ENCODE measurements around the gene MADCAM1.

MADCAM1 gene

DNA sequence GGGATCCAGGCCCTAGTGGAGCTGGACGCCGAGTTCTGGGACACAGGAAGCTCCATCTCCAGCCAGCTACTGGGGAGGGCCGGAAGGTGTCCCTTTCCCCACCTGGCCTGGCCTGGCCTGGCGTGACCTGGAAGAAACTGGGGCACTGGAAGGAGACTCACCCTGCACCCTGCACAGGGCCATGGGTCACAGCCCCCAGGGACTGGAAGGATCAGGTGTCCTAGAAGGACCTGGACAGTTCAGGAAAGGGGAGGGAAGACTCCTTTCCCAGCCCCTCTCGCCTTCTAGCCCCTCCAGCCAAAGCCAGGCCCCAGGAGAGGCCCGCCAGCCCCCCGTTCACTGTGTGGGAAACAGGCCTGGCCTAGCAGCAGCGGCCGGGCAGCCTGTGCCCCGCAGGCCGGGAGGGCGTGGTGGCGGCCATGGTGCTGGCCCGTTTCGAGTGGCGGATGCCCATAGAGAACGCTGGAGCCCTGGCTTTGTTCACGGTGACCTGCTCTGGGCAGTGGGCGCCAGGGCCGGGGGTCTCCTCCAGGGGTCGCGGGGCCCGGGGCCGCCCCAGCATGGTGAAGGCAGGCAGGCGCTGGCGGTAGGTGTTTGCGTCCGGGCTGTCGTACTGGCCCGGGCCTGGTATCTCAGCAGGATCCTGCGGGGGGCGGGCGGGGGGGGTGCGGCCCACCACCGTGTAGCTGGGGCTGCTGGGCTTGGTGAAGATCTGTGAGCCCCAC lies 32.6 kb upstream of the MADCAM1 start:
- H2AK5ac ChIP-seq (ENCODE audit: low read length) = no peak overlapping the region
- no peaks in the 10 kb centered on the region for H3K79me2 ChIP-seq (ENCODE audit: control insufficient read depth, insufficient read depth, low read length)
- H3K23ac ChIP-seq (ENCODE audit: low read length) = no peak overlapping the region
- H3K4me2 ChIP-seq (ENCODE audit: low read length) = no peak overlapping the region
- H3K18ac ChIP-seq (ENCODE audit: low read length) = no peak overlapping the region
- no peak overlapping the region for H3K4me3 ChIP-seq (ENCODE audit: low read length)
- H4K5ac ChIP-seq (ENCODE audit: low read length) = no peak overlapping the region
- no CpG with 5 or more reads among the region's 35 CpGs for WGBS (ENCODE audit: extremely low coverage, insufficient coverage, low lambda C conversion rate)
- no peaks in the 10 kb centered on the region for H3K4me1 ChIP-seq (ENCODE audit: control insufficient read depth, low read depth, low read length)
- H3K36me3 ChIP-seq (ENCODE audit: control insufficient read depth, insufficient read depth, low read length) = no peaks in the 10 kb centered on the region
- H3K27me3 ChIP-seq (ENCODE audit: insufficient read depth, low read length, poor library complexity) = peaks cover 3% of the 10 kb centered on the region
- H2BK5ac ChIP-seq (ENCODE audit: low read length) = no peak overlapping the region
- DNase-seq = no peak
- no peak overlapping the region for H2BK15ac ChIP-seq (replicated peaks; ENCODE audit: low read depth)
- no peak overlapping the region for H3K27ac ChIP-seq (ENCODE audit: low read depth, low read length)
- no peak overlapping the region for H3K4ac ChIP-seq (ENCODE audit: low read depth, low read length)
- no peak overlapping the region for H3K56ac ChIP-seq (ENCODE audit: low read length)
- H3K79me1 ChIP-seq (ENCODE audit: low read length) = no peaks in the 10 kb centered on the region
- no peak overlapping the region for H4K8ac ChIP-seq (ENCODE audit: low read depth, low read length)
- H2BK120ac ChIP-seq (ENCODE audit: low read depth, low read length) = no peak overlapping the region
- no peak overlapping the region for H3K9ac ChIP-seq (ENCODE audit: low read length)

- H3K27ac ChIP-seq (ENCODE audit: low read depth, low read length) = no peak overlapping the region
- H3K4ac ChIP-seq (ENCODE audit: low read depth, low read length) = no peak overlapping the region
- H2BK5ac ChIP-seq (ENCODE audit: low read length) = no peak overlapping the region
- H2BK120ac ChIP-seq (ENCODE audit: low read depth, low read length) = no peak overlapping the region
- no peak overlapping the region for H3K9ac ChIP-seq (ENCODE audit: low read length)
- no peaks in the 10 kb centered on the region for H3K4me1 ChIP-seq (ENCODE audit: control insufficient read depth, low read depth, low read length)
- H3K4me2 ChIP-seq (ENCODE audit: low read length) = no peak overlapping the region
- H3K4me3 ChIP-seq (ENCODE audit: low read length) = no peak overlapping the region
- no peak overlapping the region for H4K5ac ChIP-seq (ENCODE audit: low read length)
- no peaks in the 10 kb centered on the region for H3K79me1 ChIP-seq (ENCODE audit: low read length)
- no peaks in the 10 kb centered on the region for H3K36me3 ChIP-seq (ENCODE audit: control insufficient read depth, insufficient read depth, low read length)
- H3K79me2 ChIP-seq (ENCODE audit: control insufficient read depth, insufficient read depth, low read length) = no peaks in the 10 kb centered on the region
- whole genome bisulfite sequencing (ENCODE audit: extremely low coverage, insufficient coverage, low lambda C conversion rate) = no CpG with 5 or more reads among the region's 9 CpGs
- H2AK5ac ChIP-seq (ENCODE audit: low read length) = no peak overlapping the region
- H3K56ac ChIP-seq (ENCODE audit: low read length) = no peak overlapping the region
- H3K18ac ChIP-seq (ENCODE audit: low read length) = no peak overlapping the region
- H3K27me3 ChIP-seq (ENCODE audit: insufficient read depth, low read length, poor library complexity) = peaks cover 3% of the 10 kb centered on the region
- no peak overlapping the region for H2BK15ac ChIP-seq (replicated peaks; ENCODE audit: low read depth)
- H3K23ac ChIP-seq (ENCODE audit: low read length) = no peak overlapping the region
- H4K8ac ChIP-seq (ENCODE audit: low read depth, low read length) = no peak overlapping the region
- DNase-seq = no peak
These were observed 32.1 kb upstream of the MADCAM1 start for GRCh38 chr19:464208-464545.

- Histone ChIP-seq H3K36me3 (ENCODE audit: control insufficient read depth, insufficient read depth, low read length) (no peaks in the 10 kb centered on the region), H3K23ac (ENCODE audit: low read length) (no peak overlapping the region), H2AK5ac (ENCODE audit: low read length) (no peak overlapping the region), H3K56ac (ENCODE audit: low read length) (no peak overlapping the region), H2BK15ac (replicated peaks; ENCODE audit: low read depth) (no peak overlapping the region), H3K4me1 (ENCODE audit: control insufficient read depth, low read depth, low read length) (no peaks in the 10 kb centered on the region), H3K27ac (ENCODE audit: low read depth, low read length) (no peak overlapping the region), H3K4me2 (ENCODE audit: low read length) (no peak overlapping the region), H4K8ac (ENCODE audit: low read depth, low read length) (no peak overlapping the region), H3K27me3 (ENCODE audit: insufficient read depth, low read length, poor library complexity) (peaks cover 3% of the 10 kb centered on the region), H3K79me2 (ENCODE audit: control insufficient read depth, insufficient read depth, low read length) (no peaks in the 10 kb centered on the region), H3K9ac (ENCODE audit: low read length) (no peak overlapping the region), H4K5ac (ENCODE audit: low read length) (no peak overlapping the region), H3K4ac (ENCODE audit: low read depth, low read length) (no peak overlapping the region), H2BK5ac (ENCODE audit: low read length) (no peak overlapping the region), H3K4me3 (ENCODE audit: low read length) (no peak overlapping the region), H3K18ac (ENCODE audit: low read length) (no peak overlapping the region), H2BK120ac (ENCODE audit: low read depth, low read length) (no peak overlapping the region), H3K79me1 (ENCODE audit: low read length) (no peaks in the 10 kb centered on the region)
- no peak for DNase-seq
- no CpG with 5 or more reads among the region's 3 CpGs for WGBS (ENCODE audit: extremely low coverage, insufficient coverage, low lambda C conversion rate)
These were observed 31.1 kb upstream of the MADCAM1 start for GRCh38 chr19:465056-465816.

DNA sequence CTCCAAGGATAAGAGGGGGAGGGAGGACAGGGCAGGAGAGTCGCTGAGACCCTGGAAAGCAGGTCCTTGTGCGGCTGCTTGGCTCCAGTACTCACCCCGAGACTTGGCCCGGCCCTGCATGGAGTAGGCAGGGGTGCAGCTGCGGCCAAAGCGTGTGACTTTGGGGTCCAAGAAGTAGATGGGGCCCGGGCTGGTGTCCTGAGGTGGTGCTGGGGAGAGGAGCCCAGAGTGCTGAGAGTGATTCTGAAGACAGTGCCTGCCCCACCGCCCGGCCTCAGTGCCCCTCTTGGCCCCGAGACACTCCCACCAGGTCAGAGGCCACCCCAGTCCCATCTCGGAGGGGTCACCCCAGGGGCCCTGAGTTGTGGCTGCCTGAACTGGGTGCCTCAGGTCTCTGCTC lies 28.7 kb upstream of the MADCAM1 start:
- Histone ChIP-seq H4K8ac (ENCODE audit: low read depth, low read length) (no peak overlapping the region), H4K5ac (ENCODE audit: low read length) (no peak overlapping the region), H2BK15ac (replicated peaks; ENCODE audit: low read depth) (no peak overlapping the region), H3K79me1 (ENCODE audit: low read length) (no peaks in the 10 kb centered on the region), H3K4ac (ENCODE audit: low read depth, low read length) (no peak overlapping the region), H2BK5ac (ENCODE audit: low read length) (no peak overlapping the region), H3K79me2 (ENCODE audit: control insufficient read depth, insufficient read depth, low read length) (no peaks in the 10 kb centered on the region), H3K4me1 (ENCODE audit: control insufficient read depth, low read depth, low read length) (no peaks in the 10 kb centered on the region), H2AK5ac (ENCODE audit: low read length) (no peak overlapping the region), H3K56ac (ENCODE audit: low read length) (no peak overlapping the region), H3K18ac (ENCODE audit: low read length) (no peak overlapping the region), H3K23ac (ENCODE audit: low read length) (no peak overlapping the region), H3K4me2 (ENCODE audit: low read length) (no peak overlapping the region), H2BK120ac (ENCODE audit: low read depth, low read length) (no peak overlapping the region), H3K27ac (ENCODE audit: low read depth, low read length) (no peak overlapping the region), H3K4me3 (ENCODE audit: low read length) (no peak overlapping the region), H3K27me3 (ENCODE audit: insufficient read depth, low read length, poor library complexity) (no peaks in the 10 kb centered on the region), H3K36me3 (ENCODE audit: control insufficient read depth, insufficient read depth, low read length) (no peaks in the 10 kb centered on the region), H3K9ac (ENCODE audit: low read length) (no peak overlapping the region)
- WGBS (ENCODE audit: extremely low coverage, insufficient coverage, low lambda C conversion rate) = no CpG with 5 or more reads among the region's 11 CpGs
- DNase-seq = no peak

DNA sequence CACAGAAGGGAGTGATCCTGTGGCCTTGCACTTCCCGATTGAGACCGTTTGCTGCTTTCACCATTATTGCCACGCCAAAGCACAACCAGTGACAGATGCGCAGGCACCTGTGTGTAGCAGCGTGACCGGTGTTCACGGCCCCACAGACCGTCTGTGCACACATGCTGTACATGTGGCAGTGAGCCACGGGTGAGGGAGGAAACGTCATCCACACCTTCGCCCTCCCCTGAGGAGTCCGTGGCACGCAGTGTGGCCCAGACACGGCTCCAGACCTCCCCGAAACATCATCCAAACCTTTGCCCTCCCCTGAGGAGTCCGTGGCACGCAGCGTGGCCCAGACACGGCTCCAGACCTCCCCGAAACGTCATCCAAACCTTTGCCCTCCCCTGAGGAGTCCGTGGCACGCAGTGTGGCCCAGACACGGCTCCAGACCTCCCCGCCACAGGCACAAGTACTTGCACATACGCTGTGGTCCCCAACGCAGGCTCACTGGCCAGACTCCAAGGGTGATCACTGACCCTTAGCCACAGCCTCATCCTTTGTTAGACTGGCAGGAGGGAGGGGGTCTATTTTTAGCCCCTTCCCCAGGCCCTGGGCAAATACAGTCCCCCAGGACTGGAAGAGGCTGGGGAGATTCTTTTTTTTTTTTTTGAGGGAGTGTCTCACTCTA lies 27.6 kb upstream of the MADCAM1 start:
- Histone ChIP-seq H3K4me2 (ENCODE audit: low read length) (no peak overlapping the region), H3K27me3 (ENCODE audit: insufficient read depth, low read length, poor library complexity) (no peaks in the 10 kb centered on the region), H2BK15ac (replicated peaks; ENCODE audit: low read depth) (no peak overlapping the region), H3K79me2 (ENCODE audit: control insufficient read depth, insufficient read depth, low read length) (no peaks in the 10 kb centered on the region), H3K79me1 (ENCODE audit: low read length) (no peaks in the 10 kb centered on the region), H3K23ac (ENCODE audit: low read length) (no peak overlapping the region), H3K4me1 (ENCODE audit: control insufficient read depth, low read depth, low read length) (no peaks in the 10 kb centered on the region), H3K4ac (ENCODE audit: low read depth, low read length) (no peak overlapping the region), H3K18ac (ENCODE audit: low read length) (no peak overlapping the region), H3K36me3 (ENCODE audit: control insufficient read depth, insufficient read depth, low read length) (no peaks in the 10 kb centered on the region), H2BK120ac (ENCODE audit: low read depth, low read length) (no peak overlapping the region), H3K27ac (ENCODE audit: low read depth, low read length) (no peak overlapping the region), H4K5ac (ENCODE audit: low read length) (no peak overlapping the region), H2AK5ac (ENCODE audit: low read length) (no peak overlapping the region), H4K8ac (ENCODE audit: low read depth, low read length) (no peak overlapping the region), H3K56ac (ENCODE audit: low read length) (no peak overlapping the region), H3K4me3 (ENCODE audit: low read length) (no peak overlapping the region), H2BK5ac (ENCODE audit: low read length) (no peak overlapping the region), H3K9ac (ENCODE audit: low read length) (no peak overlapping the region)
- no CpG with 5 or more reads among the region's 27 CpGs for WGBS (ENCODE audit: extremely low coverage, insufficient coverage, low lambda C conversion rate)
- DNase-seq = no peak

All from mesendoderm (in vitro differentiated cells).